DOHH2 (cell line): ENCODE data around the gene ZNF469.

Source experiments
- H3F3A ChIP-seq: fragments of 200-600 bp; sonication (generic), shearing (Covaris generic); 2 replicates; pipeline ENCODE4 v1.6.0; 2016; ENCODE audit warnings: antibody characterized with exemption, mild to moderate bottlenecking; ENCODE audit not compliant: control insufficient read depth, insufficient read depth
- H3K27ac ChIP-seq: fragments of 200-600 bp; sonication (generic); 2 replicates; pipeline ENCODE4 v1.5.1; 2014; ENCODE audit warnings: low read depth, mild to moderate bottlenecking, low read length, moderate library complexity
- H3K27me3 ChIP-seq: fragments of 200-600 bp; sonication (generic); 2 replicates; pipeline ENCODE4 v1.6.1; 2014; ENCODE audit warnings: mild to moderate bottlenecking, low read length, mixed read lengths; ENCODE audit not compliant: control insufficient read depth
- H3K36me3 ChIP-seq: fragments of 200-600 bp; sonication (generic); 2 replicates; pipeline ENCODE4 v1.6.1; 2014; ENCODE audit warnings: mild to moderate bottlenecking, low read length, moderate library complexity, mixed read lengths; ENCODE audit not compliant: control insufficient read depth
- H3K4me1 ChIP-seq: fragments of 200-600 bp; sonication (generic); 2 replicates; pipeline ENCODE4 v1.6.1; 2014; ENCODE audit warnings: mild to moderate bottlenecking, low read length, mixed read lengths; ENCODE audit not compliant: control insufficient read depth
- H3K4me2 ChIP-seq: fragments of 200-600 bp; sonication (generic); 2 replicates; pipeline ENCODE4 v1.6.0; 2014; ENCODE audit warnings: mild to moderate bottlenecking, low read length, moderate library complexity
- H3K4me3 ChIP-seq: fragments of 200-600 bp; sonication (generic); 2 replicates; pipeline ENCODE4 v1.5.1; 2014; ENCODE audit warnings: mild to moderate bottlenecking, low read length, mixed read lengths
- H3K79me2 ChIP-seq: fragments of 200-600 bp; sonication (generic); 2 replicates; pipeline ENCODE4 v1.6.1; 2014; ENCODE audit warnings: mild to moderate bottlenecking, low read length, mixed read lengths; ENCODE audit not compliant: control insufficient read depth
- H3K9me2 ChIP-seq: fragments of 200-600 bp; sonication (generic); replicated peaks from 2 replicates; pipeline ENCODE4 v1.6.1; 2014; ENCODE audit warnings: mild to moderate bottlenecking, low read length, mixed read lengths; ENCODE audit not compliant: control insufficient read depth
- H3K9me3 ChIP-seq: fragments of 200-600 bp; sonication (generic); 2 replicates; pipeline ENCODE4 v1.6.1; 2014; ENCODE audit warnings: antibody characterized with exemption, low read length, mixed read lengths; ENCODE audit not compliant: control insufficient read depth, insufficient read depth
- H4K20me1 ChIP-seq: fragments of 200-600 bp; sonication (generic); 2 replicates; pipeline ENCODE4 v1.6.0; 2014; ENCODE audit warnings: low read depth, mild to moderate bottlenecking, antibody characterized with exemption, low read length, moderate library complexity; ENCODE audit not compliant: control insufficient read depth, insufficient read depth
- CTCF ChIP-seq: fragments of 200-600 bp; sonication (generic); IDR thresholded peaks from one replicate; pipeline ENCODE4 v1.5.1; 2014; ENCODE audit warnings: antibody characterized with exemption, mild to moderate bottlenecking, low read depth, low read length; ENCODE audit not compliant: poor library complexity, severe bottlenecking
- EZH2phosphoT487 ChIP-seq: fragments of 200-600 bp; sonication (generic); IDR thresholded peaks from 2 replicates; pipeline ENCODE4 v1.6.1; 2017; ENCODE audit warnings: borderline replicate concordance, mild to moderate bottlenecking, antibody characterized with exemption, low read length, moderate library complexity, mixed read lengths

The ZNF469 gene

GRCh38 chr16:88380099-88380498, 2.7 kb upstream of the ZNF469 start:
- no peaks in the 10 kb centered on the region for H3K9me2 ChIP-seq
- H3K9me3 ChIP-seq: peaks cover 20% of the 10 kb centered on the region
- H3K27me3 ChIP-seq: no peaks in the 10 kb centered on the region
- H4K20me1 ChIP-seq: no peaks in the 10 kb centered on the region
- H3K4me2 ChIP-seq: no peak overlapping the region
- H3K79me2 ChIP-seq: no peaks in the 10 kb centered on the region
- H3K27ac ChIP-seq: no peak overlapping the region
- no peaks in the 10 kb centered on the region for H3F3A ChIP-seq
- H3K4me3 ChIP-seq: no peak overlapping the region
- H3K4me1 ChIP-seq: no peaks in the 10 kb centered on the region
- no peaks in the 10 kb centered on the region for H3K36me3 ChIP-seq
- TF ChIP-seq EZH2phosphoT487 (no peak), CTCF (no peak)

- H3K9me3 ChIP-seq: peaks cover 20% of the 10 kb centered on the region
- no peak for TF ChIP-seq CTCF
- no peak for TF ChIP-seq EZH2phosphoT487
- no peaks in the 10 kb centered on the region for H3K27me3 ChIP-seq
- H3K79me2 ChIP-seq: no peaks in the 10 kb centered on the region
- no peak overlapping the region for H3K27ac ChIP-seq
- no peaks in the 10 kb centered on the region for H3K9me2 ChIP-seq
- no peak overlapping the region for H3K4me2 ChIP-seq
- no peaks in the 10 kb centered on the region for H4K20me1 ChIP-seq
- no peaks in the 10 kb centered on the region for H3K4me1 ChIP-seq
- H3K36me3 ChIP-seq: no peaks in the 10 kb centered on the region
- no peaks in the 10 kb centered on the region for H3F3A ChIP-seq
- no peak overlapping the region for H3K4me3 ChIP-seq
Observed at GRCh38 chr16:88380619-88381018, 2.1 kb upstream of the ZNF469 start.

- TF ChIP-seq EZH2phosphoT487 (no peak), CTCF (no peak)
- Histone ChIP-seq H3K4me3 (no peak overlapping the region), H3K4me2 (no peak overlapping the region), H3K27me3 (no peaks in the 10 kb centered on the region), H3K9me3 (peaks cover 20% of the 10 kb centered on the region), H3K79me2 (no peaks in the 10 kb centered on the region), H3K4me1 (no peaks in the 10 kb centered on the region), H3K9me2 (no peaks in the 10 kb centered on the region), H3K27ac (no peak overlapping the region), H3K36me3 (no peaks in the 10 kb centered on the region), H3F3A (no peaks in the 10 kb centered on the region), H4K20me1 (no peaks in the 10 kb centered on the region)
Observed at GRCh38 chr16:88381820-88382451, 823 bp upstream of the ZNF469 start.
